ENCODE measurements around the gene TESK1.
"Not testable (repeated sequence)": the region's sequence is repeated elsewhere in the genome, so short reads cannot be mapped to it uniquely, and the experiment has no call there.

Gene TESK1

GRCh38 chr9:35575478-35575877 lies 29.6 kb upstream of the TESK1 start:
- Histone ChIP-seq H2AFZ (ENCODE audit: low read length) (no peak overlapping the region), H3K9me2 (ENCODE audit: low read depth, low read length) (no peaks in the 10 kb centered on the region), H3K27me3 (ENCODE audit: insufficient read depth, low read length) (0 out of 2 replicates have a peak, but pooled peaks cover 3% of the 10 kb centered on the region), H3K27ac (ENCODE audit: low read depth, low read length, poor library complexity, severe bottlenecking) (no peak overlapping the region), H3K79me2 (ENCODE audit: insufficient read depth, low read length) (no peaks in the 10 kb centered on the region), H3K4me3 (ENCODE audit: low read depth, low read length, poor library complexity, severe bottlenecking) (no peak overlapping the region), H3K36me3 (ENCODE audit: insufficient read depth, low read length) (no peaks in the 10 kb centered on the region; the same call in 1 of the 2 replicates), H3K9ac (ENCODE audit: low read length) (no peak overlapping the region), H4K20me1 (ENCODE audit: insufficient read depth, low read length) (no peaks in the 10 kb centered on the region), H3K4me1 (ENCODE audit: insufficient read depth, low read length, severe bottlenecking) (peaks cover 7% of the 10 kb centered on the region), H3F3A (ENCODE audit: insufficient read depth, low read length) (no peaks in the 10 kb centered on the region), H3K4me2 (ENCODE audit: low read length) (no peak overlapping the region), H3K9me3 (ENCODE audit: low read length) (no peaks in the 10 kb centered on the region)
- no peak for TF ChIP-seq CTCF (IDR thresholded peaks at IDR 0.05; ENCODE audit: low read length)

GRCh38 chr9:35577486-35577885 lies 27.6 kb upstream of the TESK1 start:
- no peak overlapping the region for H3K27ac ChIP-seq (ENCODE audit: low read depth, low read length, poor library complexity, severe bottlenecking)
- H2AFZ ChIP-seq (ENCODE audit: low read length), result no peak overlapping the region
- H3K9me3 ChIP-seq (ENCODE audit: low read length), result no peaks in the 10 kb centered on the region
- no peaks in the 10 kb centered on the region for H3K79me2 ChIP-seq (ENCODE audit: insufficient read depth, low read length)
- no peak overlapping the region for H3K9ac ChIP-seq (ENCODE audit: low read length)
- no peak overlapping the region for H3K4me3 ChIP-seq (ENCODE audit: low read depth, low read length, poor library complexity, severe bottlenecking)
- 0 out of 2 replicates have a peak, but pooled peaks cover 3% of the 10 kb centered on the region for H3K27me3 ChIP-seq (ENCODE audit: insufficient read depth, low read length)
- no peak for TF ChIP-seq EZH2 (IDR thresholded peaks at IDR 0.05; ENCODE audit: borderline replicate concordance, low read length)
- no peak for TF ChIP-seq CTCF (IDR thresholded peaks at IDR 0.05; ENCODE audit: low read length)
- no peak overlapping the region for H3K4me2 ChIP-seq (ENCODE audit: low read length)
- H3K9me2 ChIP-seq (ENCODE audit: low read depth, low read length), result no peaks in the 10 kb centered on the region
- no peaks in the 10 kb centered on the region for H3F3A ChIP-seq (ENCODE audit: insufficient read depth, low read length)
- no peaks in the 10 kb centered on the region for H3K36me3 ChIP-seq (ENCODE audit: insufficient read depth, low read length)
- no peaks in the 10 kb centered on the region for H4K20me1 ChIP-seq (ENCODE audit: insufficient read depth, low read length)
- no peaks in the 10 kb centered on the region for H3K4me1 ChIP-seq (ENCODE audit: insufficient read depth, low read length, severe bottlenecking)

- H3K27ac ChIP-seq (ENCODE audit: low read depth, low read length, poor library complexity, severe bottlenecking), result no peak overlapping the region
- H4K20me1 ChIP-seq (ENCODE audit: insufficient read depth, low read length), result no peaks in the 10 kb centered on the region
- no peak overlapping the region for H2AFZ ChIP-seq (ENCODE audit: low read length)
- H3K9me2 ChIP-seq (ENCODE audit: low read depth, low read length), result no peaks in the 10 kb centered on the region
- no peaks in the 10 kb centered on the region for H3K36me3 ChIP-seq (ENCODE audit: insufficient read depth, low read length)
- no peaks in the 10 kb centered on the region for H3K9me3 ChIP-seq (ENCODE audit: low read length)
- no peak for TF ChIP-seq CTCF (IDR thresholded peaks at IDR 0.05; ENCODE audit: low read length)
- TF ChIP-seq EZH2 (IDR thresholded peaks at IDR 0.05; ENCODE audit: borderline replicate concordance, low read length), result no peak
- H3K4me1 ChIP-seq (ENCODE audit: insufficient read depth, low read length, severe bottlenecking), result no peaks in the 10 kb centered on the region
- no peak overlapping the region for H3K9ac ChIP-seq (ENCODE audit: low read length)
- no peaks in the 10 kb centered on the region for H3K79me2 ChIP-seq (ENCODE audit: insufficient read depth, low read length)
- H3K27me3 ChIP-seq (ENCODE audit: insufficient read depth, low read length), result 0 out of 2 replicates have a peak, but pooled peaks cover 3% of the 10 kb centered on the region
- no peaks in the 10 kb centered on the region for H3F3A ChIP-seq (ENCODE audit: insufficient read depth, low read length)
- no peak overlapping the region for H3K4me3 ChIP-seq (ENCODE audit: low read depth, low read length, poor library complexity, severe bottlenecking)
- H3K4me2 ChIP-seq (ENCODE audit: low read length), result no peak overlapping the region
Observed at GRCh38 chr9:35579130-35579529, 25.9 kb upstream of the TESK1 start.

- H3K9me2 ChIP-seq (ENCODE audit: low read depth, low read length); H3F3A ChIP-seq (ENCODE audit: insufficient read depth, low read length); H3K27ac ChIP-seq (ENCODE audit: low read depth, low read length, poor library complexity, severe bottlenecking); H3K9me3 ChIP-seq (ENCODE audit: low read length); H3K4me2 ChIP-seq (ENCODE audit: low read length); H2AFZ ChIP-seq (ENCODE audit: low read length); H3K36me3 ChIP-seq (ENCODE audit: insufficient read depth, low read length); H3K4me3 ChIP-seq (ENCODE audit: low read depth, low read length, poor library complexity, severe bottlenecking); H3K79me2 ChIP-seq (ENCODE audit: insufficient read depth, low read length); H3K4me1 ChIP-seq (ENCODE audit: insufficient read depth, low read length, severe bottlenecking); H4K20me1 ChIP-seq (ENCODE audit: insufficient read depth, low read length); H3K9ac ChIP-seq (ENCODE audit: low read length); H3K27me3 ChIP-seq (ENCODE audit: insufficient read depth, low read length): not testable (repeated sequence)
Observed at GRCh38 chr9:35579659-35580227, 25.3 kb upstream of the TESK1 start.

DNA sequence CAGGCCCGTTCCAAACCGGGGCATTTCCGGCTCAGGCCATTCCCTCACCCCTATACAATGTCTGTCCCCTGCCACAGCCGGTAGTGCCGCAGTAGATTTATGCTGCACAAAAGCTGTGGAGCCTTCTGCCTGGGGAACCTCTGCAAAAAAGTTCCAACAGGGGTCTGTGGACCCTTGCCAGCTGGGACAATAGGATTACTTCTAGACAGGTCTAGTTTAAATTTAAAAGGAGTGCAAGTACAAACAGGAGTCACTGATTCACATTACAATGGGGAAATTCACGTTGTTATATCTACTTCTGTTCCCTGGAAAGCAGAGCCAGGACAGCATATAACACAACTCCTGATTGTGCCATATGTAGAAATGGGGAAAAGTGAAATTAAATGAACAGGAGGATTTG lies 21.5 kb upstream of the TESK1 start:
- not testable (repeated sequence) for H3K36me3 ChIP-seq (ENCODE audit: insufficient read depth, low read length); H3K4me2 ChIP-seq (ENCODE audit: low read length); H3K9me2 ChIP-seq (ENCODE audit: low read depth, low read length); H3K9ac ChIP-seq (ENCODE audit: low read length); H4K20me1 ChIP-seq (ENCODE audit: insufficient read depth, low read length); H3K9me3 ChIP-seq (ENCODE audit: low read length); H3K4me3 ChIP-seq (ENCODE audit: low read depth, low read length, poor library complexity, severe bottlenecking); H3K4me1 ChIP-seq (ENCODE audit: insufficient read depth, low read length, severe bottlenecking); H3K27me3 ChIP-seq (ENCODE audit: insufficient read depth, low read length); H2AFZ ChIP-seq (ENCODE audit: low read length); H3K79me2 ChIP-seq (ENCODE audit: insufficient read depth, low read length); H3K27ac ChIP-seq (ENCODE audit: low read depth, low read length, poor library complexity, severe bottlenecking); H3F3A ChIP-seq (ENCODE audit: insufficient read depth, low read length)
